ENCODE data around the gene GPR4.

GRCh38 chr19:45560038-45560437 lies 42.0 kb downstream of the GPR4 start:
- TF ChIP-seq CTCF (IDR thresholded peaks at IDR 0.05) = no peak
- no peak for TF ChIP-seq RFX5 (IDR thresholded peaks at IDR 0.05; ENCODE audit: low read length)
- no peak for TF ChIP-seq TAF1 (IDR thresholded peaks at IDR 0.05; ENCODE audit: borderline replicate concordance, low read depth, low read length)
- no peak for TF ChIP-seq NRF1 (IDR thresholded peaks at IDR 0.05; ENCODE audit: low read depth, low read length)
